ENCODE measurements around the gene ACTN3. TPM values are rescaled to one million over a fixed set of nuclear protein-coding genes. Genes with fewer than 3 reads are reported as not detected.

ACTN3 gene
- total and polyA plus RNA-seq, 7 donors: 2.9 to 531 (median 60.2) TPM

- no peak for ATAC-seq
- TF ChIP-seq CTCF (IDR thresholded peaks at IDR 0.05): no peak
- H3K27me3 ChIP-seq (ENCODE audit: insufficient read depth in 3 of 3, low read length in 2 of 3): no peaks in the 10 kb centered on the region
- intact Hi-C loops (cut with DNase I): no loop called here
- no peak overlapping the region for H3K4me3 ChIP-seq
- WGBS, 3 donors: 61 to 86% (median 67%) methylated on average over 5 of the region's 5 CpGs
- H3K9me3 ChIP-seq: no peaks in the 10 kb centered on the region
- no peak overlapping the region for H3K27ac ChIP-seq
- H3K4me1 ChIP-seq: peaks cover 12% of the 10 kb centered on the region
- DNase-seq: no peak
- H3K36me3 ChIP-seq (ENCODE audit: insufficient read depth in 1 of 2, low read depth in 1 of 2): peaks cover 0 to 60% of the 10 kb centered on the region in 2 donors
Observed at GRCh38 chr11:66564984-66565383, 18.3 kb downstream of the ACTN3 start.

- no peaks in the 10 kb centered on the region for H3K27me3 ChIP-seq (ENCODE audit: insufficient read depth in 3 of 3, low read length in 2 of 3)
- H3K4me3 ChIP-seq: no peak overlapping the region
- H3K9me3 ChIP-seq: no peaks in the 10 kb centered on the region
- DNase-seq (no peak), ATAC-seq (no peak)
- no peak for TF ChIP-seq CTCF (IDR thresholded peaks at IDR 0.05)
- intact Hi-C loops (cut with DNase I): no loop called here
- peaks cover 0 to 60% of the 10 kb centered on the region in 2 donors for H3K36me3 ChIP-seq (ENCODE audit: insufficient read depth in 1 of 2, low read depth in 1 of 2)
- 80 to 92% (median 88%) methylated on average over 8 of the region's 8 CpGs for WGBS, 3 donors
- peaks cover 12% of the 10 kb centered on the region for H3K4me1 ChIP-seq
- no peak overlapping the region for H3K27ac ChIP-seq
Observed at GRCh38 chr11:66566221-66566620, 19.5 kb downstream of the ACTN3 start.

GRCh38 chr11:66567787-66568123 is 21.1 kb downstream of the ACTN3 start:
- peak overlapping the region; percentile 65 for H3K27ac ChIP-seq
- peak in 2 of 4 donors; percentile 3 to 4 for ATAC-seq
- H3K36me3 ChIP-seq (ENCODE audit: insufficient read depth in 1 of 2, low read depth in 1 of 2): peaks cover 0 to 47% of the 10 kb centered on the region in 2 donors
- H3K9me3 ChIP-seq: no peaks in the 10 kb centered on the region
- H3K27me3 ChIP-seq (ENCODE audit: insufficient read depth in 3 of 3, low read length in 2 of 3): no peaks in the 10 kb centered on the region
- H3K4me3 ChIP-seq: peak overlapping the region; percentile 72
- TF ChIP-seq CTCF (IDR thresholded peaks at IDR 0.05): no peak
- H3K4me1 ChIP-seq: peaks cover 12% of the 10 kb centered on the region
- DNase-seq: no peak
- WGBS, 3 donors: 44 to 50% (median 47%) methylated on average over 13 to 15 of the region's 15 CpGs
- intact Hi-C loops (cut with DNase I): no loop called here

- no peak for TF ChIP-seq CTCF (IDR thresholded peaks at IDR 0.05)
- Histone ChIP-seq H3K36me3 (ENCODE audit: insufficient read depth in 1 of 2, low read depth in 1 of 2) (peaks cover 0 to 41% of the 10 kb centered on the region in 2 donors), H3K27me3 (ENCODE audit: insufficient read depth in 3 of 3, low read length in 2 of 3) (no peaks in the 10 kb centered on the region), H3K27ac (peak within 1 kb of the TSS; percentile 65), H3K4me1 (peaks cover 12% of the 10 kb centered on the region), H3K9me3 (no peaks in the 10 kb centered on the region), H3K4me3 (peak within 1 kb of the TSS; percentile 72)
- WGBS, 3 donors: 2 to 4% (median 3%) methylated on average over 60 to 77 of the region's 77 CpGs
- ATAC-seq (peak; percentile 96 to 99 (median 98)), DNase-seq (peak; percentile 89 to 95)
- intact Hi-C loops (cut with DNase I): no loop called here
Observed at GRCh38 chr11:66568124-66568916, 21.6 kb downstream of the ACTN3 start, which contains the start of gene CTSF. Gene CTSF, minus strand, starts transcription at chr11:66568606. Its CDS starts 120 bp downstream, at chr11:66568486.
